Measurements from ENCODE around the gene EPAS1.

Gene EPAS1

GRCh38 chr2:46298522-46299353, 1.5 kb downstream of the EPAS1 start:
- peaks cover 27% of the 10 kb centered on the region for H3K4me1 ChIP-seq (ENCODE audit: insufficient read depth, low read length)
- peak overlapping the region; percentile 3 for H3K4me3 ChIP-seq (ENCODE audit: low read length)
- peaks cover 65% of the 10 kb centered on the region for H3K27me3 ChIP-seq (ENCODE audit: insufficient read depth, low read length)
- no peaks in the 10 kb centered on the region for H3K9me3 ChIP-seq (ENCODE audit: low read length)
- H3K36me3 ChIP-seq (ENCODE audit: insufficient read depth, low read length): no peaks in the 10 kb centered on the region
- H2AFZ ChIP-seq (ENCODE audit: low read depth, low read length): peak overlapping the region; percentile 29

- peaks cover 64% of the 10 kb centered on the region for H3K27me3 ChIP-seq (ENCODE audit: insufficient read depth, low read length)
- no peak overlapping the region for H3K4me3 ChIP-seq (ENCODE audit: low read length)
Measured at GRCh38 chr2:46299365-46300263, 2.4 kb downstream of the EPAS1 start.

GRCh38 chr2:46300406-46300832, 3.2 kb downstream of the EPAS1 start:
- H2AFZ ChIP-seq (ENCODE audit: low read depth, low read length): no peak overlapping the region
- no peak overlapping the region for H3K4me3 ChIP-seq (ENCODE audit: low read length)
- no peaks in the 10 kb centered on the region for H3K36me3 ChIP-seq (ENCODE audit: insufficient read depth, low read length)
- H3K27me3 ChIP-seq (ENCODE audit: insufficient read depth, low read length): peaks cover 64% of the 10 kb centered on the region
- H3K4me1 ChIP-seq (ENCODE audit: insufficient read depth, low read length): peaks cover 27% of the 10 kb centered on the region
- H3K9me3 ChIP-seq (ENCODE audit: low read length): no peaks in the 10 kb centered on the region

More at GRCh38 chr2:46299365-46300263, 2.4 kb downstream of the EPAS1 start:
- no peaks in the 10 kb centered on the region for H3K9me3 ChIP-seq (ENCODE audit: low read length)
- H2AFZ ChIP-seq (ENCODE audit: low read depth, low read length): peak overlapping the region; percentile 29
- H3K4me1 ChIP-seq (ENCODE audit: insufficient read depth, low read length): peaks cover 27% of the 10 kb centered on the region
- no peaks in the 10 kb centered on the region for H3K36me3 ChIP-seq (ENCODE audit: insufficient read depth, low read length)

GRCh38 chr2:46302005-46302695, 4.9 kb downstream of the EPAS1 start:
- Histone ChIP-seq H3K4me1 (ENCODE audit: insufficient read depth, low read length) (peaks cover 27% of the 10 kb centered on the region), H2AFZ (ENCODE audit: low read depth, low read length) (no peak overlapping the region), H3K4me3 (ENCODE audit: low read length) (no peak overlapping the region), H3K27me3 (ENCODE audit: insufficient read depth, low read length) (peaks cover 52% of the 10 kb centered on the region), H3K9me3 (ENCODE audit: low read length) (no peaks in the 10 kb centered on the region), H3K36me3 (ENCODE audit: insufficient read depth, low read length) (no peaks in the 10 kb centered on the region)

- Histone ChIP-seq H3K27me3 (ENCODE audit: insufficient read depth, low read length) (peaks cover 46% of the 10 kb centered on the region), H3K36me3 (ENCODE audit: insufficient read depth, low read length) (no peaks in the 10 kb centered on the region), H3K4me1 (ENCODE audit: insufficient read depth, low read length) (peaks cover 20% of the 10 kb centered on the region), H2AFZ (ENCODE audit: low read depth, low read length) (no peak overlapping the region), H3K4me3 (ENCODE audit: low read length) (no peak overlapping the region), H3K9me3 (ENCODE audit: low read length) (no peaks in the 10 kb centered on the region)
Measured at GRCh38 chr2:46303233-46303632, 6.0 kb downstream of the EPAS1 start.

- Histone ChIP-seq H2AFZ (ENCODE audit: low read depth, low read length) (no peak overlapping the region), H3K27me3 (ENCODE audit: insufficient read depth, low read length) (peaks cover 40% of the 10 kb centered on the region), H3K4me1 (ENCODE audit: insufficient read depth, low read length) (peaks cover 14% of the 10 kb centered on the region)
Measured at GRCh38 chr2:46303822-46304221, 6.6 kb downstream of the EPAS1 start.

GRCh38 chr2:46304635-46305034, 7.4 kb downstream of the EPAS1 start:
- Histone ChIP-seq H3K4me1 (ENCODE audit: insufficient read depth, low read length) (peaks cover 6% of the 10 kb centered on the region), H3K27me3 (ENCODE audit: insufficient read depth, low read length) (peaks cover 31% of the 10 kb centered on the region)

More at GRCh38 chr2:46303822-46304221, 6.6 kb downstream of the EPAS1 start:
- H3K36me3 ChIP-seq (ENCODE audit: insufficient read depth, low read length): no peaks in the 10 kb centered on the region
- no peak overlapping the region for H3K4me3 ChIP-seq (ENCODE audit: low read length)
- H3K9me3 ChIP-seq (ENCODE audit: low read length): no peaks in the 10 kb centered on the region

GRCh38 chr2:46305187-46305586, 8.0 kb downstream of the EPAS1 start:
- peaks cover 26% of the 10 kb centered on the region for H3K27me3 ChIP-seq (ENCODE audit: insufficient read depth, low read length)
- no peaks in the 10 kb centered on the region for H3K36me3 ChIP-seq (ENCODE audit: insufficient read depth, low read length)
- no peak overlapping the region for H3K4me3 ChIP-seq (ENCODE audit: low read length)
- H3K9me3 ChIP-seq (ENCODE audit: low read length): no peaks in the 10 kb centered on the region
- no peak overlapping the region for H2AFZ ChIP-seq (ENCODE audit: low read depth, low read length)
- peaks cover under 1% of the 10 kb centered on the region for H3K4me1 ChIP-seq (ENCODE audit: insufficient read depth, low read length)

More at GRCh38 chr2:46304635-46305034, 7.4 kb downstream of the EPAS1 start:
- H2AFZ ChIP-seq (ENCODE audit: low read depth, low read length): no peak overlapping the region
- H3K36me3 ChIP-seq (ENCODE audit: insufficient read depth, low read length): no peaks in the 10 kb centered on the region
- H3K9me3 ChIP-seq (ENCODE audit: low read length): no peaks in the 10 kb centered on the region
- H3K4me3 ChIP-seq (ENCODE audit: low read length): no peak overlapping the region

GRCh38 chr2:46305767-46306166, 8.6 kb downstream of the EPAS1 start:
- H3K4me3 ChIP-seq (ENCODE audit: low read length): no peak overlapping the region
- H2AFZ ChIP-seq (ENCODE audit: low read depth, low read length): no peak overlapping the region
- peaks cover 20% of the 10 kb centered on the region for H3K27me3 ChIP-seq (ENCODE audit: insufficient read depth, low read length)
- no peaks in the 10 kb centered on the region for H3K4me1 ChIP-seq (ENCODE audit: insufficient read depth, low read length)
- no peaks in the 10 kb centered on the region for H3K36me3 ChIP-seq (ENCODE audit: insufficient read depth, low read length)
- no peaks in the 10 kb centered on the region for H3K9me3 ChIP-seq (ENCODE audit: low read length)

GRCh38 chr2:46306330-46306751, 9.1 kb downstream of the EPAS1 start:
- H3K4me1 ChIP-seq (ENCODE audit: insufficient read depth, low read length): no peaks in the 10 kb centered on the region
- no peak overlapping the region for H2AFZ ChIP-seq (ENCODE audit: low read depth, low read length)
- peaks cover 20% of the 10 kb centered on the region for H3K27me3 ChIP-seq (ENCODE audit: insufficient read depth, low read length)
- H3K4me3 ChIP-seq (ENCODE audit: low read length): no peak overlapping the region
- no peaks in the 10 kb centered on the region for H3K36me3 ChIP-seq (ENCODE audit: insufficient read depth, low read length)
- no peaks in the 10 kb centered on the region for H3K9me3 ChIP-seq (ENCODE audit: low read length)

- Histone ChIP-seq H3K9me3 (ENCODE audit: low read length) (no peaks in the 10 kb centered on the region), H3K4me1 (ENCODE audit: insufficient read depth, low read length) (no peaks in the 10 kb centered on the region), H2AFZ (ENCODE audit: low read depth, low read length) (no peak overlapping the region), H3K36me3 (ENCODE audit: insufficient read depth, low read length) (no peaks in the 10 kb centered on the region), H3K27me3 (ENCODE audit: insufficient read depth, low read length) (peaks cover 20% of the 10 kb centered on the region), H3K4me3 (ENCODE audit: low read length) (no peak overlapping the region)
Measured at GRCh38 chr2:46306988-46307655, 9.9 kb downstream of the EPAS1 start.

- Histone ChIP-seq H3K27me3 (ENCODE audit: insufficient read depth, low read length) (peaks cover 20% of the 10 kb centered on the region), H2AFZ (ENCODE audit: low read depth, low read length) (no peak overlapping the region)
Measured at GRCh38 chr2:46308081-46308480, 10.9 kb downstream of the EPAS1 start.

More at GRCh38 chr2:46308081-46308480, 10.9 kb downstream of the EPAS1 start:
- H3K36me3 ChIP-seq (ENCODE audit: insufficient read depth, low read length): no peaks in the 10 kb centered on the region
- no peak overlapping the region for H3K4me3 ChIP-seq (ENCODE audit: low read length)
- H3K4me1 ChIP-seq (ENCODE audit: insufficient read depth, low read length): no peaks in the 10 kb centered on the region
- H3K9me3 ChIP-seq (ENCODE audit: low read length): no peaks in the 10 kb centered on the region
